Sigmoid colon (tissue), 7 donors: Measurements from ENCODE around the gene P3H3. TPM values are rescaled to one million over a fixed set of nuclear protein-coding genes. Genes with fewer than 3 reads are reported as not detected.

Experiments used
- DNase-seq: peaks from one replicate; pipeline ENCODE4 v3.0.0-alpha.2; 2019
- H3K27ac ChIP-seq, 4 donors: fragments of 200-600 bp; sonication (generic); one replicate each; pipeline ENCODE4 v1.5.1; 2016 to 2019; ENCODE audit warnings: mild to moderate bottlenecking in 1 of 4
- H3K27me3 ChIP-seq, 3 donors: fragments of 200-600 bp; sonication (generic); one replicate each; pipeline ENCODE4 v1.5.1; 2019; ENCODE audit warnings: mild to moderate bottlenecking in 1 of 3
- H3K36me3 ChIP-seq, 4 donors: fragments of 200-600 bp; sonication (generic); one replicate each; pipeline ENCODE4 v1.5.1; 2016 to 2019
- H3K4me1 ChIP-seq, 4 donors: fragments of 200-600 bp; sonication (generic); one replicate each; pipeline ENCODE4 v1.5.1; 2017 to 2019
- H3K4me3 ChIP-seq, 4 donors: fragments of 200-600 bp; sonication (generic); one replicate each; pipeline ENCODE4 v1.5.1; 2017 to 2019; ENCODE audit warnings: mild to moderate bottlenecking in 2 of 4, moderate library complexity in 1 of 4
- H3K9me3 ChIP-seq, 4 donors: fragments of 200-600 bp in 3 of 4; sonication (generic) in 3 of 4; one replicate each; pipeline versions ENCODE4 v1.5.1 to v1.6.1; 2013 to 2019
- CTCF ChIP-seq, 4 experiments: fragments of 450-650 bp in 3 of 4; fragments of 200-600 bp in 1 of 4; IDR thresholded peaks; one replicate each; pipeline ENCODE4 v1.5.1; 2016 to 2019; ENCODE audit warnings: antibody characterized with exemption in 4 of 4, mild to moderate bottlenecking in 3 of 4, moderate library complexity in 2 of 4
- EP300 ChIP-seq, 4 donors: sonication (generic); formaldehyde crosslinking; IDR thresholded peaks; one replicate each; pipeline ENCODE4 v1.6.1; 2017; ENCODE audit warnings: antibody characterized with exemption in 4 of 4
- POLR2A ChIP-seq, 2 donors: fragments of 450-650 bp; IDR thresholded peaks; one replicate each; pipeline ENCODE4 v1.6.1; 2016; ENCODE audit warnings: antibody characterized with exemption in 2 of 2, mild to moderate bottlenecking in 2 of 2, moderate library complexity in 2 of 2
- POLR2AphosphoS5 ChIP-seq, 4 donors: sonication (generic); formaldehyde crosslinking; IDR thresholded peaks; one replicate each; pipeline ENCODE4 v1.6.1; 2017; ENCODE audit warnings: antibody characterized with exemption in 4 of 4
- WGBS, 2 donors: extraction: QIAGEN DNeasy Blood & Tissue Kit; methylation state at CpG; one replicate each; pipeline ENCODE4 v1.1.7; 2013; 5-methylcytosine and 5-hydroxymethylcytosine counted together
- intact Hi-C: fragments of 100-400 bp; cut with DNase I; formaldehyde crosslinking; loops from one replicate; pipeline ENCODE4 v1.15.1; 2023
- polyA plus RNA-seq, 3 donors: library from polyadenylated mRNA; stranded (reverse); fragments of 200-250 nt; gene quantifications; one replicate each; pipeline ENCODE4 v1.2.3, GENCODE V29; 2013
- total RNA-seq, 4 donors: library from RNA; depleted of rRNA; stranded (reverse); fragments of >200 nt; gene quantifications; one replicate each; pipeline ENCODE4 v1.1.0, GENCODE V29; 2016
- donor health status: healthy with polysubstance abuse.
- donor health status: Bipolar disorder and iron deficiency.
- donor health status: healthy.

P3H3 gene
- total and polyA plus RNA-seq, 7 donors = 0.60 to 69.8 (median 16.4) TPM

DNA sequence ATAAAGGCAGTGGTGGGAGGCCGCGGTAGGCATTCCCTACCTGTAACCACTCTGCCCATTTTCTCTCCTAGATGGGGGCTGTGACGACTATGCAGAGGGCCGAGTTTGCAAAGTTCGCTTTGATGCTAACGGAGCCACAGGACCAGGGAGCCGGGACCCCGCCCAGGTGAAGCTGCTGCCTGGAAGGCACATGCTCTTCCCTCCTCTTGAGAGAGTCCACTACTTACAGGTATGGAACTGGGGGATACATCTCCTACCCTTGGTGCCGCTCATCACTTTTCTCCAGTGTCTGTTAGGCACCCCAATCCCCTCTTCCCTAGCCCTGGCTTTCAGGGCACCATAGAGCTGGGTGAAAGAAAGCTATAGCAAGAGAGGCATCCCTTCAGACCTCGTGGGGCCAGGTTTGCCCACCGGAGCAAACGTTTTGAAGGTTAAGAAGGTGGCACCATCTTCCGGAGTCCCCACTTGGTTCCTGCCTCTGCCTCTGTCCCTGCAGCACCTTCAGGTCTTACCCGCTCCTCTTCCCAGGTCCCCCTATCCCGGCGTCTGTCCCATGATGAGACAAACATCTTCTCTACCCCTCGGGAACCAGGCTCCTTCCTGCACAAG lies 2.0 kb upstream of the P3H3 start:
- peak overlapping the region in 1 of 4 donors; percentile 91 for H3K27ac ChIP-seq
- WGBS, 2 donors = 76 to 85% methylated on average over 17 of the region's 17 CpGs
- H3K27me3 ChIP-seq = no peaks in the 10 kb centered on the region

GRCh38 chr12:6826734-6827436 lies 1.3 kb upstream of the P3H3 start:
- Histone ChIP-seq H3K4me1 (peaks cover 3 to 58% (median 41%) of the 10 kb centered on the region in 4 donors), H3K36me3 (peaks cover 0 to 12% (median 6%) of the 10 kb centered on the region in 4 donors), H3K27ac (peak overlapping the region; percentile 80 to 91 (median 86)), H3K4me3 (no peak overlapping the region), H3K9me3 (no peaks in the 10 kb centered on the region), H3K27me3 (no peaks in the 10 kb centered on the region)
- WGBS, 2 donors = 81 to 85% methylated on average over 22 of the region's 22 CpGs
- no peak for DNase-seq
- TF ChIP-seq POLR2A (IDR thresholded peaks at IDR 0.05) (no peak), POLR2AphosphoS5 (IDR thresholded peaks at IDR 0.05) (no peak), EP300 (IDR thresholded peaks at IDR 0.05) (no peak), CTCF (IDR thresholded peaks at IDR 0.05) (no peak)
- intact Hi-C loops = loop anchor here (5.0 kb wide), 2 partner anchors 60 to 210 kb away; partner anchors contain the start of gene PTMS

More for the DNA sequence above, 2.0 kb upstream of the P3H3 start:
- Histone ChIP-seq H3K36me3 (peaks cover 0 to 5% (median under 1%) of the 10 kb centered on the region in 4 donors), H3K9me3 (no peaks in the 10 kb centered on the region), H3K4me3 (no peak overlapping the region), H3K4me1 (peaks cover 3 to 62% (median 44%) of the 10 kb centered on the region in 4 donors)
- no peak for DNase-seq
- intact Hi-C loops = loop anchor here (5.0 kb wide), 2 partner anchors 59 to 209 kb away; partner anchors contain the start of gene PTMS
- TF ChIP-seq CTCF (IDR thresholded peaks at IDR 0.05) (no peak), POLR2AphosphoS5 (IDR thresholded peaks at IDR 0.05) (no peak), EP300 (IDR thresholded peaks at IDR 0.05) (no peak), POLR2A (IDR thresholded peaks at IDR 0.05) (no peak)

GRCh38 chr12:6827437-6827911 lies 733 bp upstream of the P3H3 start:
- Histone ChIP-seq H3K27ac (peak overlapping the region; percentile 80 to 91 (median 86)), H3K27me3 (no peaks in the 10 kb centered on the region), H3K4me3 (peak overlapping the region in 1 of 4 donors; percentile 69), H3K4me1 (peaks cover 3 to 52% (median 35%) of the 10 kb centered on the region in 4 donors), H3K36me3 (peaks cover 0 to 18% (median 6%) of the 10 kb centered on the region in 4 donors), H3K9me3 (no peaks in the 10 kb centered on the region)
- 4 to 12% methylated on average over 8 of the region's 8 CpGs for WGBS, 2 donors
- DNase-seq = peak; percentile 97
- TF ChIP-seq POLR2A (IDR thresholded peaks at IDR 0.05) (no peak), POLR2AphosphoS5 (IDR thresholded peaks at IDR 0.05) (peak in 1 of 4 donors; percentile 67)
- intact Hi-C loops = loop anchor here (5.0 kb wide), 2 partner anchors 60 to 210 kb away; partner anchors contain the start of gene PTMS

DNA sequence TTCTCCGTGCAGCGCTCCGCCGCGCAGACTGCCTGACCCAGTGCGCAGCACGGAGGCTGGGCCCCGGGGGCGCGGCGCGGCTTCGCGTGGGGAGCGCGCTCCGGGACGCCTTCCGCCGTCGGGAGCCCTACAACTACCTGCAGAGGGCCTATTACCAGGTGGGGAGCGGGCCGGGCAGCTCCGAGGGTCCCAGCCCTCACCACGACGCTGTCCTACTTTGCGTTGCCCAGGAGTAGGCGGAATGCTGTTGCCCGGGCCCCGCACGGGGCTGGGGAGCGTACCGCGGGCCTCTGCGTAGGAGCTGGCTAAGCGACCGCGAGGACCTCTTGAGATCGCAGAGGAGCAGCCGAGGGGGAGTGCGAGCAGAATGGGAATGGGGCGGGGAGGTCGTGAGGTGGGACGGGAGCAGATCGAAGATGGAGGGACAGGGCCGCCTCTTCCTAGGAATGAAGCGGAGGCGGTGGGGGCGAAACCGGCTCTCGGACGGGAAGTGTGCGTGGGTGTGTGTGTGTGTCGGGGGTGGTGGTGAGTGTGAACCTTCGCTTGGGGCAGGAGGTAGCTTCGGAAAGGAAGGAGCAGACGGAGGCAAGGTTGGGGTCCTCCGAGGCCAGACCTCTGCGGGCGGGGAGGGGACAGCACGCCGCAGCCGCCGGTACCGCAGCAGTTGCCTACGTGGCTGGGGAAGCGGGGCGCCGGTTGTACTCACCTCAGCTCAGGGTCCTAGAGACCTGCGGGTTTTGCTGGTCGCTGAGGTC lies 751 bp downstream of the P3H3 start:
- intact Hi-C loops = loop anchor here (5.0 kb wide), 2 partner anchors 62 to 212 kb away; partner anchors contain the start of gene PTMS
- 1% methylated on average over 71 of the region's 71 CpGs for WGBS, 2 donors
- DNase-seq = peak; percentile 84
- TF ChIP-seq CTCF (IDR thresholded peaks at IDR 0.05) (no peak), POLR2AphosphoS5 (IDR thresholded peaks at IDR 0.05) (peak in 3 of 4 donors; percentile 50 to 65 (median 50))
- H3K4me3 ChIP-seq = peak overlapping the region; percentile 69 to 97 (median 82)
- H3K4me1 ChIP-seq = peaks cover 3 to 56% (median 38%) of the 10 kb centered on the region in 4 donors
- H3K27me3 ChIP-seq = no peaks in the 10 kb centered on the region
- H3K9me3 ChIP-seq = no peaks in the 10 kb centered on the region
- peak overlapping the region; percentile 80 to 91 (median 86) for H3K27ac ChIP-seq
- H3K36me3 ChIP-seq = peaks cover 0 to 24% (median 6%) of the 10 kb centered on the region in 4 donors
